ENCODE results near the gene MELK.

The MELK gene

DNA sequence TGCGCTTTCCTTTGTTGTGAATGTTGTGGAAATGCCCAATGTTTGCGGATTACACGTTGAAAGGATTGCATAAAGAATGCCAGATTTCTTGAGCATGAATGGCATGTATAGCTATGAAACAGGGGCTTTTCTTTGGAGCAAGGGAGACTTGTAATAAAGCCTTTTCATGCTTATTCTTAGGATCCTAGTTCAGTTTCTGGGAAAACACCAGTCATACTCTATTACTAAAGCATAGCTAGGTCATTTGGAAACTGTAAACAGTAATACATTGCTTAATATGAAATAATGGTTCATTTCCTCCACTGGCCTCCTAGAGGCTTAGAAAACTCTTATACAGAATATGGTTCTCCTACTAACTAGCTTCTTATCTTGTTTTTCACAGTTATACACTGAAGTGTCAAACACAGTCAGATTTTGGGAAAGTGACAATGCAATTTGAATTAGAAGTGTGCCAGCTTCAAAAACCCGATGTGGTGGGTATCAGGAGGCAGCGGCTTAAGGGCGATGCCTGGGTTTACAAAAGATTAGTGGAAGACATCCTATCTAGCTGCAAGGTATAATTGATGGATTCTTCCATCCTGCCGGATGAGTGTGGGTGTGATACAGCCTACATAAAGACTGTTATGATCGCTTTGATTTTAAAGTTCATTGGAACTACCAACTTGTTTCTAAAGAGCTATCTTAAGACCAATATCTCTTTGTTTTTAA is 104.2 kb downstream of the MELK start:
- no peak for DNase-seq

DNA sequence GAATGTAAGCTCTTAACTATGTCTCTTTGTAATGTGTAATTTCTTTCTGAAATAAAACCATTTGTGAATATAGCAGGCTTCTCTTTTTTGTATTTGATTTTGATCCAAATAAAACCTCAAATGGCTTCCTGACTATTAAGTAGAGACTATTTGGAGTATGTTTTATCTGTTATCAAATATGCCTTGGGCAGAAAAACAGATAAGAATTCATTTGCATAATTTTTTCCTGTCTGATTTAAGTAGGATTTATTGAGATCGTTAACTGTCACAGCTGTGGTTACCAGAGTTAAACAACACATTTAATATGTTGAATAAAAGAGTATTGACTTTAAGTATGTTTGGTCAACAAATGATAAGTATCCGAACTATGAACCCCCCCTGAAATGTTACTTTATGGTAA is 104.9 kb downstream of the MELK start:
- no peak for DNase-seq

DNA sequence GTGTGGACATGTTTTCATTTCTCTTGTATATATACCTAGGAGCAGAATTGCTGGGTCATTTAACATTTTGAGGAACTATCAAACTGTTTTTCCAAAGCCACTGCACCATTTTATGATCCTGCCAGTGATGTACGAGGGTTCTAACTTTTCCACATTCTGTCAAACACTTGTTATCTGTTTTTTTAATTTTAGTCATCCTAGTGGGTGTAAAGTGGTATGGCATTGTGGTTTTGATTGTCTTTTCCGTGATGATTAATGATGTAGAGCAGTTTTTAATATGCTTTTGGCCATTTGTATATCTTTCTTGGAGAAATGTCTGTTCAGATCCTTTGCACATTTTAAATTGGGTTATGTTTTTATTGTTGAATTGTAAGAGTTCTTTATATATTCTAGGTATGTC is 107.0 kb downstream of the MELK start:
- DNase-seq = no peak

- DNase-seq = no peak
Measured at GRCh38 chr9:36686471-36686870, 113.8 kb downstream of the MELK start.

DNA sequence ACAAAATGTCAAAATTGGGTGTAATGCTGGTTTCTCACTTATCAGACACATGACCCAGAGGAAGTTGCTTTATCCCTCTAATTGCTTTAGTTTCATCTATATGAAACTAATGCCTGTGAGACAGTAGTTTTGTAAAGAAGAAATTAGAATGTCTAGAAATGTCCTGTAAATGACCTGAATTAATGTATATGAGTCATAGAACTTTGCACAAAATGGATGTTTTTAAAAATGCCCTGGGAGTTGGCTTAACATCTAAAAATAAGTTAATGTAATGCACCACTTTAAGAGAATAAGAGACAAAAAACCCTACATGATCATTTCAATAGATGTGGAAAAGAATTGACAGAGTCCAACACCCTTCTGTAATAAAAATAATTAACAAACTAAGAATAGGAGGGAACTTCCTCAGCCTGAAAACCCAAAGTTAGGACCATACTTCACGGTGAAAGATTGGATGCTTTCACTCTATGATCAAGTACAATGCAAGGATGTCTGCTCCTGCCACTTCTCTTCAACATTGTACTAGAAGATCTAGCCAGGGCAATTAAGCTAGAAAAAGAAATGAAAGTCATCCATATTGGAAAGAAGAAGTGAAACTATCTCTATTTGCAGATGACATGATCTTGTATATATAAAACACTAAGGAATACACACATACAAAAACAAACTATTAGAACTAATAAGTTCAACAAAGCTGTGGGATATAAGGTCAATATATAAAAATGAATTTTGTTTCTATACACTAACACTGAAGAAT is 117.9 kb downstream of the MELK start:
- DNase-seq = no peak

DNA sequence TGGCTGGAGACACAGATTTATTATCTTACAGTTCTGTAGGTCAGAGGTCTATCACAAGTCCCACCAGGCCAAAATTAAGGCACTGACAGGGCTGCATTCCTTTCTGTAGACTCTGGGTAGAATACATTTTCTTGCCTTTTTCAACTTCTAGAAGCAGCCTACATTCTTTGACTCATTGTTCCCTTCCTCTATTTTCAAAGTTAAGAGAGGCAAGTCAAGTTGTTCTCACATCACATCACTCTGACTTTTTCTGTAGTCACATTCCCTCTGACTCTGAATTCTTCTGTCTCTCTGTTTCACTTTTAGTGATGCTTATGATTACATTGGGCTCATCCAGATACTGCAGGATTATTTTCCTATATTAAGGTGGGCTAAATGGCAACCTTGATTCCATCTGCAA is 119.0 kb downstream of the MELK start:
- no peak for DNase-seq

GRCh38 chr9:36698984-36699383 is 126.3 kb downstream of the MELK start:
- DNase-seq = no peak

- DNase-seq = no peak
Measured at GRCh38 chr9:36704148-36704547, 131.5 kb downstream of the MELK start.

- DNase-seq = no peak
Measured at GRCh38 chr9:36713515-36714490, 141.1 kb downstream of the MELK start.

- DNase-seq = no peak
Measured at GRCh38 chr9:36716496-36716895, 143.8 kb downstream of the MELK start.

- DNase-seq = no peak
Measured at GRCh38 chr9:36717276-36717675, 144.6 kb downstream of the MELK start.

- no peak for DNase-seq
Measured at GRCh38 chr9:36718612-36719011, 145.9 kb downstream of the MELK start.

DNA sequence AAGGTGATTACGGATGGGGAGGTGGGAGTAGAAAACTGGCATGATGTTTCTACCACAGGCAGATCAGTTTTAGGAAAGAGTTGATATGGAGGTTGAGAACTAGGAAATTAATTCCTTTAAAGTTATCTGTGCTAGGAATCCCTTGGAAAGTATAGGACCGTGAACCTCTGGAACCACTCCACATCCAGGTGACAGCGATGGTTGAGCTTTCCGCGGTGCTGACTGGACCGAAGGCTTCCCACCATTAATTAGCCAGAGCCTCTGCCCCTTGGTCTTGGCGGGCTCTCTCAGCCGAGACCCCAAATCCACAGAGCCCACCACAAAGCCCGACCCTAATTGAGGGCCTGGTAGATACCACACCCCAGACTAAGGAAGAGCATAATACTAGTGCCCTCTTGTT is 147.3 kb downstream of the MELK start:
- no peak for DNase-seq

- DNase-seq = no peak
Measured at GRCh38 chr9:36721846-36722588, 149.3 kb downstream of the MELK start.

DNA sequence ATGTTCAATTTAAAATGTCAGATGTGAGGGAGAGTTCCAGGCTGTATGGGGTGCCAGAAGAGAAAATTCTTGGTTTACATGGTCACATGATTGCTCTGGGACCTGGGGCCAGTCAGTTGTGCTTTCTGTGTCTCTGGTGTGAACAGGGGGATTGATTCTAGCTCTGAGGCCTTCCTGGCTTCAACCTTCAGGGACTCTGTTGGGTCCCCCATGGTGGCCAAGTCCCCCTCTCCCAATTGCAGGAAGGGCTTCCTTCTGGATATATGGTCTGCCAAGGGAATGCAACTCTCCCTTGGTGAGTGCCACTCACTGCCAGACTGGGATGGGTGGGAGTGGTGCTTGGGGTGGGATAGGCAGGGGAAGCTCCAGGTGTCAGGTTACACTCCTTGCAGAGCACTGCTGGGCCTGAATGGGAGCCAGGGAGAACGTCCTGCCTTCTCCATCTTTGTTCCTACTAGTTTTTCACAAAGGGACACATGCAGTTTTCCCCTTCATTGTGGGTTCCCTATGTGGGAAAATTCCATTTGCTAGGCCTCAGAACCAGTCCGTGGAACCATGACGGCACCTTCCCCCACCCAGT is 153.2 kb downstream of the MELK start:
- DNase-seq = no peak

Measured in right forelimb (tissue), 1 donor.